ENCODE data around the gene TMEM184A.

DNA sequence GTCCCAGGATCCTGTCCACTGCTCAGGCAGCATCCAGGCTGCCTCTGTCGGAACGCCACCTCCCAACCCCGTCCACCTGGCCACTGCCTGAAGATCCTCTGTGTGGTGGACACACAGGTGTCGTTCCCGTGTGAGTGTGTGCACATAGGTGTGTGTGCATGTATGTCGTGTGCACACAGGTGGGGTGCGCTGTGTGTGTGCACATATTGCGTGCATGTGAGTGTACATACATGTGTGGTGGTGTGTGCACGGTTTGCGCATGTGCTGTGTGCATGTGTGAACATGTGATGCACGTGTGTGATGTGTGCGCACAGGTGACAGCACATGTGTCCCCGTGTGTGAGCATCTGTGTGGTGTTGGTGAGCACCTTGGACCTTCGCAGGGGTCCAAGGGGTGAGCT is 7.1 kb downstream of the TMEM184A start:
- TF ChIP-seq, protein P1, sequence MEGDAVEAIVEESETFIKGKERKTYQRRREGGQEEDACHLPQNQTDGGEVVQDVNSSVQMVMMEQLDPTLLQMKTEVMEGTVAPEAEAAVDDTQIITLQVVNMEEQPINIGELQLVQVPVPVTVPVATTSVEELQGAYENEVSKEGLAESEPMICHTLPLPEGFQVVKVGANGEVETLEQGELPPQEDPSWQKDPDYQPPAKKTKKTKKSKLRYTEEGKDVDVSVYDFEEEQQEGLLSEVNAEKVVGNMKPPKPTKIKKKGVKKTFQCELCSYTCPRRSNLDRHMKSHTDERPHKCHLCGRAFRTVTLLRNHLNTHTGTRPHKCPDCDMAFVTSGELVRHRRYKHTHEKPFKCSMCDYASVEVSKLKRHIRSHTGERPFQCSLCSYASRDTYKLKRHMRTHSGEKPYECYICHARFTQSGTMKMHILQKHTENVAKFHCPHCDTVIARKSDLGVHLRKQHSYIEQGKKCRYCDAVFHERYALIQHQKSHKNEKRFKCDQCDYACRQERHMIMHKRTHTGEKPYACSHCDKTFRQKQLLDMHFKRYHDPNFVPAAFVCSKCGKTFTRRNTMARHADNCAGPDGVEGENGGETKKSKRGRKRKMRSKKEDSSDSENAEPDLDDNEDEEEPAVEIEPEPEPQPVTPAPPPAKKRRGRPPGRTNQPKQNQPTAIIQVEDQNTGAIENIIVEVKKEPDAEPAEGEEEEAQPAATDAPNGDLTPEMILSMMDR (IDR thresholded peaks at IDR 0.05) = no peak
- no peak for TF ChIP-seq POLR2A (IDR thresholded peaks at IDR 0.05)
